ENCODE measurements around the gene CBARP. TPM values are rescaled to one million over a fixed set of nuclear protein-coding genes. Genes with fewer than 3 reads are reported as not detected.

Gene CBARP
- total RNA-seq, 1 donor from 2014 or later: 1.2 TPM

GRCh38 chr19:1234051-1234954, 3.5 kb downstream of the CBARP start:
- ATAC-seq (no peak), DNase-seq (ENCODE audit: missing footprints) (no peak)
- intact Hi-C loops (cut with DNase I): no loop called here

GRCh38 chr19:1233115-1233667, 4.6 kb downstream of the CBARP start:
- DNase-seq (ENCODE audit: missing footprints) (no peak), ATAC-seq (no peak)
- intact Hi-C loops (cut with DNase I): no loop called here

- intact Hi-C loops (cut with DNase I): no loop called here
- ATAC-seq (no peak), DNase-seq (ENCODE audit: missing footprints) (no peak)
These were observed 5.1 kb downstream of the CBARP start for GRCh38 chr19:1232652-1233072.

GRCh38 chr19:1231729-1232637, 5.8 kb downstream of the CBARP start:
- intact Hi-C loops (cut with DNase I): no loop called here
- no peak for ATAC-seq

GRCh38 chr19:1230783-1231489, 6.9 kb downstream of the CBARP start:
- DNase-seq (ENCODE audit: missing footprints): no peak
- intact Hi-C loops (cut with DNase I): no loop called here
- ATAC-seq: no peak

More at GRCh38 chr19:1231729-1232637, 5.8 kb downstream of the CBARP start:
- DNase-seq (ENCODE audit: missing footprints): no peak

GRCh38 chr19:1229924-1230782, 7.7 kb downstream of the CBARP start:
- intact Hi-C loops (cut with DNase I): no loop called here
- no peak for DNase-seq (ENCODE audit: missing footprints)
- ATAC-seq: no peak

- DNase-seq (ENCODE audit: missing footprints) (no peak), ATAC-seq (no peak)
- intact Hi-C loops (cut with DNase I): no loop called here
These were observed 8.5 kb downstream of the CBARP start for GRCh38 chr19:1229056-1229923.

GRCh38 chr19:1228161-1228957, 9.4 kb downstream of the CBARP start:
- DNase-seq (ENCODE audit: missing footprints): no peak
- no peak for ATAC-seq
- intact Hi-C loops (cut with DNase I): no loop called here

GRCh38 chr19:1227304-1228054, 10.3 kb downstream of the CBARP start:
- no peak for ATAC-seq
- intact Hi-C loops (cut with DNase I): no loop called here
- no peak for DNase-seq (ENCODE audit: missing footprints)

GRCh38 chr19:1226522-1227303, 11.1 kb downstream of the CBARP start:
- DNase-seq (ENCODE audit: missing footprints) (no peak), ATAC-seq (no peak)
- intact Hi-C loops (cut with DNase I): no loop called here

GRCh38 chr19:1226227-1226518, 11.6 kb downstream of the CBARP start:
- DNase-seq (ENCODE audit: missing footprints): no peak
- no peak for ATAC-seq
- intact Hi-C loops (cut with DNase I): no loop called here

GRCh38 chr19:1225440-1226226, 12.2 kb downstream of the CBARP start:
- intact Hi-C loops (cut with DNase I): no loop called here
- ATAC-seq (no peak), DNase-seq (ENCODE audit: missing footprints) (no peak)

GRCh38 chr19:1224847-1225246, 13.0 kb downstream of the CBARP start:
- DNase-seq (ENCODE audit: missing footprints) (no peak), ATAC-seq (no peak)
- intact Hi-C loops (cut with DNase I): no loop called here
